ENCODE data around the gene RABGAP1L.

- no peak for TF ChIP-seq POLR2A (IDR thresholded peaks at IDR 0.05)
- TF ChIP-seq CTCF (IDR thresholded peaks at IDR 0.05), result no peak
Observed at GRCh38 chr1:174968750-174969244, 809.5 kb downstream of the RABGAP1L start.
